ENCODE measurements around the gene ZNF423.

The ZNF423 gene

DNA sequence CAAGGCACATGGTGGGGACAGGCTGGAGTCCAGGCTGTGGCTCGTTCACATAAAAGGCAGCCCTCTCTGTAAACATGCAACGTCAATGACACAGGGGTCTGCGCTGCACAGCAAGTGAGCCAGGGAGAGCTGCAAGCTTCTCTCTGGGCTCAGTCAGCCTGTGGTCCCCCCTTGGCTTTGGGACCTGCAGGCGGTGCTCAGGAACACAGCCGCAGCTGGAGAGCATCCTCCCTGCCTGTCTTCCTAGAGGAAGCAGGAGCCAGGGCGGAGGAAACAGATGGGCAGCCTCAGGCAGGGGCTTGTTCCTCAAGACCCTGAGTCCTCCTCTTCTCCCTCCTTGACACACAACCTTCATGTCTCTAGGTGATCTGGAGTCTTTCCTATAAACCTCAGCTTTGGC lies 254.3 kb downstream of the ZNF423 start:
- no peak for DNase-seq (ENCODE audit: low read depth in 2 of 2)

DNA sequence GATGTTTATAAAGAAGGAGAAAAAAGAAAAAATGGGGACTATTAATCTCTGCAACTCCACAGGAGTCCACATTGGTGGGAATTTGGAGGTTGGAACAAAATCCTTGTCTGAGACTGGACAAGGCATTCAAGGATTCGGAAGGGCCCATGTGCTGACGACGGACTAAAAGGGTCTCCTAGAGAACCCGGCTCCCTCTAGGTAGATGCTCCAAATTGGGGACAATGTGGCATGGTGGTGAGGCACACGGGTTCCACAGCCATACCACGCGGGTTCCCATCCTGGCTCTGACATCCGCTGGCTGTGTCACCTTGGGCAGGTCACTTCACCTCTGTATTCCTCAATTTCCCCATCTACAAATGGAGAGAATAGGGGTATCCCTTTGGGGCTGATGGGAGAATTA lies 254.9 kb downstream of the ZNF423 start:
- no peak for DNase-seq (ENCODE audit: low read depth in 2 of 2)

GRCh38 chr16:49600536-49600935 lies 255.4 kb downstream of the ZNF423 start:
- DNase-seq (ENCODE audit: low read depth in 2 of 2): no peak

DNA sequence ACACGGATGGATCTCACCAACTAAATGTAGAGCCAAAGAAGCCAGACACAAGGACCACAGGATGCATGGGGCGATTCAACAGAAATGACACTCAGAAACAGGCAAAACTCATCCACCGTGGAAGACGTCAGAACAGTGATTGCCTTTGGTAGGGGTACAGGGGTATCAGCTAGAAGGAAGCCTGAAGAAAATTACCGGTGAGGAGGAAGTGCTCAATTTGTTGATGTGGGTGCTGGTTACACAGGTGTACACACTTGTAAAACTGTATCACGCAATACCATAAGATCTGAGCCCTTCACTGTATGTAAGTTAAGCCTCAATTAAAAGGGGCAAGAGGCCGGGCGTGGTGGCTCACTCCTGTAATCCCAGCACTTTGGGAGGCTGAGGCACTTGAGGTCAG lies 256.2 kb downstream of the ZNF423 start:
- no peak for DNase-seq (ENCODE audit: low read depth in 2 of 2)

DNA sequence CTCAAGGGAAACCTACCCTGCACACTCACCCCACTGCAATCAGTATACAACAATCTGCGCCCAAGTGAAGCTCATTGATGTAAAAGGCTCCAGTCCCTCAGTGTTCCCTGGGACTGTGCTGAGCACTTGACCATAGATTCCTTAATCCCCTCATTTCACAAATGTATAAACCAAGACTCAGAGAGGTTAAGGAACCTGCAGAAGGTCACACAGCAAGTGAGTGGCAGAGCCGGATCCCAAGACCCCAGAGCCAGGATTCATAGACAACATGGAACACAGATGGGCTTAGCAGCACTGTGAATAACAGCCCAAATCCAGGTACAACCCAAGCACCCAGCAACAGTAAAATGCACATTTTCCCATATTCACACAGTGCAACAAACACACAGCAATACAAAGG lies 256.6 kb downstream of the ZNF423 start:
- DNase-seq (ENCODE audit: low read depth in 2 of 2): no peak

DNA sequence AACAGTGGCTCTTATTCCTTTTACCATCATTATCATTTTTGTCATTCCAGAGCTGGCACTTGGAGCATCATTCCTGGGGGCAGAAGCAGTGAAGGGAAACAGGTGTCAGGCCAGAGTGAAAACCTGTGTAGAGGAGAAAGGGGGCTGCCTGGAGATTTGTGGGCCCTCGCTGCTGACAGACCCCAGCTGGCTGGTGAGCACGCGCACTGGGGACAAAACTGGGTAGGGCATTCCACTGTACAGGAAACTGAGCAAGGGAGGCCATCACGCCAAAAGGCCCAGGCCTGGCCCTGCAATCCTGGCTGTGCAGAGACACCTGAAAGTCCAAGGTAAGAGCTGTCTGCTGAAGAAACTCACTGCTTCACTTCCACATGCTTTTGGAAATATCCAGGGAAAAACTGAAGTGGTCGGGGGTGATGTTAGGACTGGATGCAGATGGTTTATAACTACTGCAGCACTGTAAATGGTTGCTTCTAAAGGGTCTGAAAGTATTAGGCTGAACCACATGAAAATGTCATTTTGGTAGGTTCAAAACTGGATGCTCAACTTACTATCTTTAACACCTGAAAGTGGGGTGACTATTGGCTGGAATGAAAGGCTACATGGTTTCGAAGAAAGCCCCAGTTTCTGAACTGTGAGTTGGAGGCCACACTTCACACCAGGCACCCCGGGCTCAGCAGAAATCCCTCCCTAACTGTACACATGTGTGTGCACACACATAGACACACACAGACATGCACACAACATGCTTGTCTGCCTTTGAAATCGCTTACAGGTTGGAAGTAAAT lies 257.3 kb downstream of the ZNF423 start:
- no peak for DNase-seq (ENCODE audit: low read depth in 2 of 2)

DNA sequence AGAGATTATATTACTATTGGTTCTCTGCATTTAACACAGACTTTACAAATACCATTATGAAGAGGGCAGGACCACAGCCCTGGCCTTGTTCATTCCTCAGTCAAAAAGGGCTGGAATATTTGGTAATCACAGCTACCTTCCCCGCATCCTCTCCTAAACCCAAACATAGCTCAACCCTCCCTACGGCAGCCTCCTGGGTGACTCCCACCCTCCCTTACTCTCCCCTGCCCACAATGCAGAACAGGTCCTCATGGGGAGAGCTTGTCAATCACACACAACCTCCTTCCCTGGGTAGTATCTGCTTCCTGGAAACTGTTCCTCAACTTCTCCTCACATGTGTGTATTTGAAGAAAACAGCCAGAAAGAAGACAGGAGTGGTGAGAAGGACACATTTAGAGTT lies 258.1 kb downstream of the ZNF423 start:
- no peak for DNase-seq (ENCODE audit: low read depth in 2 of 2)

DNA sequence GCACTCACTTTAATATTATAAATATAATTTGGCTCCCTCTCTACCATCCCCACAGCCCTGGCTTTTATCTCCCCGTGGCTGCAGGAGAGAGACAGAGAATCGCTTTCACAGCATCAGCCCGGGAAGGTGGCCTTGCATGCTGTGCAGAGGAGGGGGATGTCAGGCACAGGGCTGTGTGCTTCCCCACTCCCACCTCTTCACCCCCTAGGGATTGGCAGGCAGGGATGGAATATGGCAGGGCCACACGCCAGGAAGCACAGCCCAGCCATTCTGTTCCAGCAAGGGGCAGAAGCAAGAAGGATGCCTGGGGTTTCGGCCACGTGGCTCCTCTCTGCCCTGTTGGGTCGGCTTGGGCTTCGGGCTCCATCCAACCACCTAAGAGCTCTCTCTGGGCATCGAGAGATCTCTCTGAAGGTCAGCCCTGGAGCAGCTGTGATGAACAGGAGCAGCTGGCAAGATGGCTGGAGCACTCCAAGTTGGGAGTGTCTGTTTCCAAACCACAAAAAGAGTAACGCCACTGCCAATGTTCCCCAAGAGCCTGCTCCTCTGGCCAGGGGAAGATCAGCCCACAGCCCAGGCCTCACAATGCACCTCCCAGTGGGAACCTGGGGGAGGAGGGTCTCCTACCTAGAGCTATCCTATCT lies 259.1 kb downstream of the ZNF423 start:
- no peak for DNase-seq (ENCODE audit: low read depth in 2 of 2)

GRCh38 chr16:49596068-49596467 lies 259.8 kb downstream of the ZNF423 start:
- no peak for DNase-seq (ENCODE audit: low read depth in 2 of 2)

- DNase-seq (ENCODE audit: low read depth in 2 of 2): no peak
Measured at GRCh38 chr16:49594685-49595498, 261.0 kb downstream of the ZNF423 start.

DNA sequence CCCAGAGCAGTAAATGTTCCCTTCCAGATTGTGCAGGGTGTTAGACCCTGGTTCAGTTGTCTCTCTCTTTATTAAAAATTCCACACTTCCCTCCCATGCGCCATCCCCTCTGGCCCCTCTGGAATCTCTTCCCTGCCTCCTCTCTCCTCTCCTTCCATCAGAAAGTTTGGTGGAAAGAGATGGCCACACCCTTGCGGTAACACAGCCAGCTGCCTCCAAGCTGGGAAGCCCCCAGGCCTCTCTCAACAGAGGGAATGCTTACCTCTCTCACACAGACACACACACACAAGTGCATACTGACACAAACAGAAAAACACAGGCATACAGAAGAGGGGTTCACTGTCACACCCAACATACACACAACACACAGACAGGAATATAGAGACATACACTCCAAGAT lies 261.8 kb downstream of the ZNF423 start:
- no peak for DNase-seq (ENCODE audit: low read depth in 2 of 2)

DNA sequence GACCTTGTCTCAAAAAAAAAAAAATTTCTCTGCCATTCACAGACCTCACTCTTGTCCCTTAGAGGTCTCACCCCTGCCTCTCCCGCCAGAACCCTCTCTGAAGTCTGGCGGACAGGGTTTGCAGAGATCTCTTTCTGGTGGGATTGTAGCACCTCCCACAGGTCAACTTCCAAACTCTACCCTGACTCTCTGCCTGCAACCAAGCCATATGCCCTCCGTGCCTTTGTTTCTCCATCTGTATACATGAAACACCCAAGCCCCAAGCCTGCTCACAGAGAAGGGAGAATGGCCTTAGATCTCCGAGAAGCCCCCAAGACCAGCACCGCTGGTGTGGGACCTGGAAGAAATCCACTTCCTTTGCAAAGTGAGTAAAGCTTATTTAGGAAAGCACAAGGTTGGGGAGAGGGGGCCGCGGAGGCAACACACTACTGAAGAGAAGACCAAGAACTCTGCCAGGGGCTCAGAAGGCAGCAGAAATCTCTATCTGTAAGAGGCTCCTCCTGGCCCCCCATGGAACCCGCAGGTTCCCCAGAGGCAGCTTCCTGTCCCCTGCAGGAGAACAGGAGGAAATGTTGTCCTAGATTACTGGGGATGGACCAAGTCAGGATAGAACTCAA lies 262.4 kb downstream of the ZNF423 start:
- DNase-seq (ENCODE audit: low read depth in 2 of 2): no peak

- DNase-seq (ENCODE audit: low read depth in 2 of 2): peak in 1 of 2 donors; percentile 10
Measured at GRCh38 chr16:49592546-49593423, 263.1 kb downstream of the ZNF423 start.

DNA sequence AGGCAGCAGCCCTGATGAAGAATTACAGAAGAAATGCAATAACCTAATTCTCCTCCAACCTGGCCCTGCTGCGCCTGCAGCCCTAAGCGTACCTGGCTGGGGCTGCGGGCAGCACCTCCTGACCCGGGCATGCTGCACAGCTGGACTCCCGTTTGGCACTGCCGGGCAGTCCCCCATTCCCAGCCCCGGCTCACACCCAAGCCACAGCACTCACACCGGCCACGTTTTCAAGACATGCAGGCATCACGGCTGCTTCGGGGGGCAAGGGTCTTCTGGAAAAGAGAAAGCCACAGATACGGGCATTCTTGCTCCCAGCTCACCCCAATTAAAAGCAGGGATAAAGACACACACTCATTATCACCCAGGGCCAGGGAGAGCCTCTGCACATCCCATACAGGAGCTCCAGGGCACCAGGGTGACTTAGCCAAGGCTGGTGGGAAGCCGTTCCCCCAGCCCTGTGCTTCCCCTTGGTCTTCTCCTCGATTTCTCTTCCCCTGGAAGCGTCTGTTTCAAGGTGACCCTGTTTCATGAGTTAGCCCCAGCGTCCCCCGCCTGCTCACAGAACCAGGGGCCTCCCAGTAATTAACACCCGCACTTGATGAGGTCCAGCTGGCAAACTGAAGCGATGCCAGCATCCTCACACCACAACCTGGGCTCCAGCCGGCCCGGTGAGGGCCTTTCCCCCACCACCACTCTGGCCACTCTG lies 265.6 kb downstream of the ZNF423 start:
- no peak for DNase-seq (ENCODE audit: low read depth in 2 of 2)

DNA sequence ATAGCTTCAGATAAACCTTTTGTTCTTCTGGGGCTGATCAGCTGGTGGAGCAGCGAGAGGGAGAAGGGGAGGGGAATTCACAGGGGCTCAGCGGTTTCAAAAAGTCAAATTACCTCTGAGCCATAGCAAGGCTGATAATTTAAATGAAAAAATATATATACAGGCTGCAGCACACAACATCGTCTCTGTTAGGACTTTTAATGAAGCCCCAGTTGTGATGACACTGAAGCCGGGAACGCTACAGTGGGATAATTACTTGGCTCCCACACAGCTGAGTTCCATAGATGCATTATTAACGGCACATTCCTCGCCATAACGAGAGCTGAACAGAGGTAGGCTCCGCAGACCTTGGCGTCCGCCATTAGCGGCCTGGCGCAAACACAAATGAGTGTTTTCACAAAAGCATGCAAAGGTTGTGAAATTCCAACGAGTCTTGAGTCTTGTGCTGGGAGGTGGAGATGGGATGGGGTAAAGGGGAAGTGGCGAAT lies 266.3 kb downstream of the ZNF423 start:
- no peak for DNase-seq (ENCODE audit: low read depth in 2 of 2)

- DNase-seq (ENCODE audit: low read depth in 2 of 2): no peak
Measured at GRCh38 chr16:49588729-49589384, 267.1 kb downstream of the ZNF423 start.

- DNase-seq (ENCODE audit: low read depth in 2 of 2): no peak
Measured at GRCh38 chr16:49588026-49588425, 267.9 kb downstream of the ZNF423 start.

- no peak for DNase-seq (ENCODE audit: low read depth in 2 of 2)
Measured at GRCh38 chr16:49587511-49587910, 268.4 kb downstream of the ZNF423 start.

DNA sequence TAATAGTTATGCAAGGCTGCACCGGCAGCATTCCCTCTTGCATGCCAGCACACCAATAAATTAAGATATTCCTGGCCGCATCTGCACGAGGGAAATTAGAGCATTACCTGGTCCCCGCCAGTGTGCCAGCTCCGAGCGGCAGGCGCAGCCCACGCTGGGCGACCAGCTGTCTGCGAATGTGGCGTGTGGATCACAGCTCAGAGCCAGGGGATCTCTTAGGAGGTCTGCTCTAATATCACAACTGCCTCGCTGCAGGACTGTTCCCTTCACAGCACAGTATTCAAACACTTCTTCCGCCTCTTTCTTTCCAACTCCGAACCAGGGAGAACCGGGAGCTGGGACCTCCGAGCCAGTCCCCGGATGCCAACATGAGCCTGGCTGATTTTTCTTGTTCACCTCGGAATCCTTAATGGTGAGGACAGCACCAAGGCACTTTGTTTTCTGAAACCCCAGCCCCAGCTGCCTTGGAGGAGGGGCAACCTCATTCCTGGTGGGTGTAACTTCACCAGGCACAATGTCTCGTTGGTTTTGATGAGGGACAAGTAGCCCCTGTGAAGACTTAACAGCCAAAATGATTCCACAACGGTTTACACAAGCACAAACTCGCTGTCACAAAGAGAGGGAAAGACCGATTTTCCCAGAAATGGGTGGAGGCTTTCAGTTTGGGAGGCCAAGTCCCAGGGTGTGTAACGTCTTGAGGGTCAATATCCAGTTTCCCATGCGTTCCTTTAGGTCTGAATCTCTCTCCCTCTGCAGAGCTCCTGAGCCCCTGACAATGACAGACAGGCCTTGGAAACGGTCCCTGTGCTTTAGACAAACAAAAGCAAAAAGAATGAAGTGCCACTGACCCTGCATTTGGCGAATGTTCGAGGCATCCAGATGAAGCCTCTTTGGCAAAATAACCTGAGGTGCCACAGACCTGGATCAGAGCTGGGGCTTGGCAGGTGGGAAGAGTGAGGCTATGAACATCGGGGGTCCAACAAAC lies 269.2 kb downstream of the ZNF423 start:
- no peak for DNase-seq (ENCODE audit: low read depth in 2 of 2)
